Common myeloid progenitor, CD34-positive (primary cell): ENCODE results near the gene DRGX.

Experiments
- CTCF ChIA-PET: fragments of 350-600 bp; sonication (Branson Sonifier 250); formaldehyde crosslinking; loops from one replicate; lab custom pipeline; 2021; ENCODE audit warnings: antibody characterized with exemption; lab: Charles Lee
- POLR2A ChIA-PET: fragments of 350-600 bp; sonication (Branson Sonifier 250); formaldehyde crosslinking; loops from one replicate; lab custom pipeline; 2021; ENCODE audit warnings: antibody characterized with exemption; lab: Charles Lee
- DNase-seq, 3 donors: peaks; one replicate each; pipeline versions ENCODE4 v3.0.0 to v3.0.0-alpha.2; 2013
- H3K27ac ChIP-seq, 2 experiments: 1 replicate in 1 of 2; 2 replicates in 1 of 2; pipeline ENCODE4 v1.7.0; 2013; ENCODE audit warnings: inconsistent platforms in 2 of 2, low read length in 2 of 2, mild to moderate bottlenecking in 2 of 2, low read depth in 1 of 2, moderate library complexity in 1 of 2; ENCODE audit not compliant: severe bottlenecking in 2 of 2, insufficient read depth in 1 of 2, poor library complexity in 1 of 2
- H3K27me3 ChIP-seq, 5 experiments: replicated peaks in 2 of 5; 1 replicate in 3 of 5; 2 replicates in 2 of 5; pipeline versions ENCODE4 v1.6.1 to v1.7.0; 2013; ENCODE audit warnings: low read length in 4 of 5, mild to moderate bottlenecking in 2 of 5, moderate library complexity in 2 of 5, inconsistent platforms in 1 of 5; ENCODE audit not compliant: insufficient read depth in 5 of 5, control insufficient read depth in 4 of 5
- H3K36me3 ChIP-seq, 4 experiments: 1 replicate in 2 of 4; 2 replicates in 2 of 4; pipeline versions ENCODE4 v1.6.1 to v1.7.0; 2013; ENCODE audit warnings: low read length in 3 of 4, control low read depth in 1 of 4, mild to moderate bottlenecking in 1 of 4; ENCODE audit not compliant: control insufficient read depth in 4 of 4, insufficient read depth in 4 of 4
- H3K4me1 ChIP-seq, 4 experiments: 1 replicate in 3 of 4; 2 replicates in 1 of 4; pipeline versions ENCODE4 v1.6.1 to v1.7.1; 2013; ENCODE audit warnings: low read length in 3 of 4, mild to moderate bottlenecking in 3 of 4, control low read depth in 1 of 4, inconsistent platforms in 1 of 4, moderate library complexity in 1 of 4; ENCODE audit not compliant: control insufficient read depth in 4 of 4, insufficient read depth in 4 of 4; ENCODE audit errors: control extremely low read depth in 1 of 4
- H3K4me3 ChIP-seq, 7 experiments: 1 replicate in 4 of 7; 2 replicates in 3 of 7; pipeline versions ENCODE4 v1.5.1 to v1.7.0; 2013; ENCODE audit warnings: mild to moderate bottlenecking in 7 of 7, low read length in 6 of 7, moderate library complexity in 6 of 7, inconsistent platforms in 2 of 7, low read depth in 2 of 7, control low read depth in 1 of 7; ENCODE audit not compliant: insufficient read depth in 4 of 7, control insufficient read depth in 1 of 7; ENCODE audit errors: extremely low read depth in 1 of 7
- H3K9me3 ChIP-seq, 5 experiments: 1 replicate in 4 of 5; 2 replicates in 1 of 5; pipeline versions ENCODE4 v1.6.1 to v1.7.1; 2013; ENCODE audit warnings: low read length in 4 of 5, mild to moderate bottlenecking in 2 of 5, inconsistent platforms in 1 of 5, low read depth in 1 of 5, moderate library complexity in 1 of 5; ENCODE audit not compliant: control insufficient read depth in 4 of 5, insufficient read depth in 2 of 5; ENCODE audit errors: control extremely low read depth in 1 of 5
- WGBS: methylation state at CpG from one replicate; pipeline ENCODE4 v1.1.5; 2013; ENCODE audit not compliant: insufficient coverage; 5-methylcytosine and 5-hydroxymethylcytosine counted together

The DRGX gene

GRCh38 chr10:49431426-49431825 lies 35.5 kb upstream of the DRGX start:
- no peak for DNase-seq
- POLR2A ChIA-PET = no interaction called here
- WGBS = 88% methylated on average over 2 of the region's 2 CpGs

GRCh38 chr10:49429458-49429857 lies 33.6 kb upstream of the DRGX start:
- WGBS = 100% methylated on average over 4 of the region's 5 CpGs
- H3K27ac ChIP-seq = no peak overlapping the region
- no peaks in the 10 kb centered on the region for H3K4me1 ChIP-seq
- POLR2A ChIA-PET = no interaction called here
- H3K27me3 ChIP-seq = no peaks in the 10 kb centered on the region
- H3K4me3 ChIP-seq = no peak overlapping the region
- peaks cover 0 to 15% (median 10%) of the 10 kb centered on the region in 5 experiments for H3K9me3 ChIP-seq
- no peaks in the 10 kb centered on the region for H3K36me3 ChIP-seq
- CTCF ChIA-PET = no interaction called here
- DNase-seq = no peak

More at GRCh38 chr10:49431426-49431825, 35.5 kb upstream of the DRGX start:
- Histone ChIP-seq H3K27ac (no peak overlapping the region), H3K4me3 (no peak overlapping the region), H3K27me3 (no peaks in the 10 kb centered on the region), H3K4me1 (no peaks in the 10 kb centered on the region), H3K36me3 (no peaks in the 10 kb centered on the region), H3K9me3 (peaks cover 0 to 9% (median under 1%) of the 10 kb centered on the region in 5 experiments)
- CTCF ChIA-PET = no interaction called here

- ChIA-PET CTCF (no interaction called here), POLR2A (no interaction called here)
- H3K36me3 ChIP-seq = no peaks in the 10 kb centered on the region
- no peaks in the 10 kb centered on the region for H3K27me3 ChIP-seq
- peaks cover 0 to 11% (median 9%) of the 10 kb centered on the region in 5 experiments for H3K9me3 ChIP-seq
- no peaks in the 10 kb centered on the region for H3K4me1 ChIP-seq
- no peak overlapping the region for H3K4me3 ChIP-seq
- 97% methylated on average over 6 of the region's 9 CpGs for WGBS
- H3K27ac ChIP-seq = no peak overlapping the region
- DNase-seq = no peak
Measured at GRCh38 chr10:49426490-49427360, 30.8 kb upstream of the DRGX start.

GRCh38 chr10:49419005-49419404 lies 23.1 kb upstream of the DRGX start:
- DNase-seq = no peak
- CTCF ChIA-PET = interaction anchor here (1.6 to 2.0 kb wide), 2 partner anchors 11 to 92 kb away, joined by 7 to 8 read pairs; no protein-coding TSS in a partner anchor
- POLR2A ChIA-PET = no interaction called here
- peaks cover 0 to under 1% (median 0%) of the 10 kb centered on the region in 5 experiments for H3K9me3 ChIP-seq
- no peak overlapping the region for H3K4me3 ChIP-seq
- no peaks in the 10 kb centered on the region for H3K36me3 ChIP-seq
- H3K4me1 ChIP-seq = no peaks in the 10 kb centered on the region
- no peak overlapping the region for H3K27ac ChIP-seq
- 94% methylated on average over 5 of the region's 7 CpGs for WGBS
- peaks cover 0 to 5% (median 0%) of the 10 kb centered on the region in 5 experiments for H3K27me3 ChIP-seq

GRCh38 chr10:49418328-49418727 lies 22.4 kb upstream of the DRGX start:
- H3K4me3 ChIP-seq = no peak overlapping the region
- ChIA-PET POLR2A (no interaction called here), CTCF (interaction anchor here (1.6 to 2.0 kb wide), 2 partner anchors 11 to 93 kb away, joined by 7 to 8 read pairs; no protein-coding TSS in a partner anchor)
- no peaks in the 10 kb centered on the region for H3K4me1 ChIP-seq
- no peaks in the 10 kb centered on the region for H3K36me3 ChIP-seq
- WGBS = no CpG with 5 or more reads among the region's 2 CpGs
- DNase-seq = no peak
- H3K9me3 ChIP-seq = no peaks in the 10 kb centered on the region
- H3K27ac ChIP-seq = no peak overlapping the region
- peaks cover 0 to 5% (median 0%) of the 10 kb centered on the region in 5 experiments for H3K27me3 ChIP-seq

GRCh38 chr10:49418053-49418326 lies 22.1 kb upstream of the DRGX start:
- CTCF ChIA-PET = interaction anchor here (1.6 to 2.0 kb wide), 2 partner anchors 10 to 93 kb away, joined by 7 to 8 read pairs; no protein-coding TSS in a partner anchor
- Histone ChIP-seq H3K27ac (no peak overlapping the region), H3K36me3 (no peaks in the 10 kb centered on the region), H3K27me3 (peaks cover 0 to 5% (median 0%) of the 10 kb centered on the region in 5 experiments), H3K9me3 (no peaks in the 10 kb centered on the region), H3K4me3 (no peak overlapping the region), H3K4me1 (no peaks in the 10 kb centered on the region)
- POLR2A ChIA-PET = no interaction called here
- WGBS = 100% methylated on average over 3 of the region's 6 CpGs
- DNase-seq = no peak
